Keratinocyte (primary cell): ENCODE results near the gene CAPN1. TPM values are rescaled to one million over a fixed set of nuclear protein-coding genes. Genes with fewer than 3 reads are reported as not detected.

Source experiments
- DNase-seq: peaks from one replicate; pipeline ENCODE4 v3.0.0-alpha.2; 2011; ENCODE audit warnings: low read depth, missing footprints, low spot score
- FAIRE-seq: peaks from 2 replicates; lab custom pipeline; 2011; peaks lifted over from hg19 to GRCh38; lab: Jason Lieb, UNC
- H2AFZ ChIP-seq: 2 replicates; pipeline ENCODE4 v1.6.0; 2012; ENCODE audit warnings: low read length, control low read depth, inconsistent platforms; ENCODE audit not compliant: control insufficient read depth
- H3K27ac ChIP-seq: 2 replicates; pipeline ENCODE4 v1.5.1; 2011; ENCODE audit warnings: low read length; ENCODE audit not compliant: control insufficient read depth, insufficient read depth
- H3K27me3 ChIP-seq: 3 replicates; pipeline ENCODE4 v1.6.0; 2011; ENCODE audit warnings: low read length; ENCODE audit not compliant: control insufficient read depth, insufficient read depth; ENCODE audit errors: extremely low read depth
- H3K36me3 ChIP-seq, 2 experiments: 2 replicates in 1 of 2; 3 replicates in 1 of 2; pipeline ENCODE4 v1.5.1; 2011; ENCODE audit warnings: low read length in 2 of 2, mild to moderate bottlenecking in 1 of 2; ENCODE audit not compliant: control insufficient read depth in 2 of 2, insufficient read depth in 2 of 2; ENCODE audit errors: extremely low read depth in 1 of 2
- H3K4me1 ChIP-seq: 3 replicates; pipeline ENCODE4 v1.5.1; 2011; ENCODE audit warnings: low read length; ENCODE audit not compliant: control insufficient read depth, insufficient read depth; ENCODE audit errors: extremely low read depth
- H3K4me2 ChIP-seq: 3 replicates; pipeline ENCODE4 v1.6.0; 2011; ENCODE audit warnings: low read depth, low read length; ENCODE audit not compliant: control insufficient read depth, insufficient read depth; ENCODE audit errors: extremely low read depth
- H3K4me3 ChIP-seq, 3 experiments: fragments of 200-600 bp in 1 of 3; sonication (generic) in 1 of 3; 2 replicates in 2 of 3; 3 replicates in 1 of 3; pipeline ENCODE4 v1.5.1; 2011 to 2016; ENCODE audit warnings: low read length in 3 of 3, mild to moderate bottlenecking in 3 of 3, control low read depth in 2 of 3, inconsistent platforms in 1 of 3, low read depth in 1 of 3, mixed read lengths in 1 of 3, mixed run types in 1 of 3, moderate library complexity in 1 of 3; ENCODE audit not compliant: control insufficient read depth in 2 of 3, insufficient read depth in 2 of 3; ENCODE audit errors: extremely low read depth in 1 of 3
- H3K79me2 ChIP-seq: 2 replicates; pipeline ENCODE4 v1.6.0; 2012; ENCODE audit warnings: low read length; ENCODE audit not compliant: control insufficient read depth, insufficient read depth
- H3K9ac ChIP-seq: 3 replicates; pipeline ENCODE4 v1.6.0; 2011; ENCODE audit warnings: low read length; ENCODE audit not compliant: control insufficient read depth, insufficient read depth; ENCODE audit errors: extremely low read depth
- H3K9me1 ChIP-seq: 3 replicates; pipeline ENCODE4 v1.6.0; 2011; ENCODE audit warnings: low read length; ENCODE audit not compliant: control insufficient read depth, insufficient read depth; ENCODE audit errors: extremely low read depth
- H3K9me3 ChIP-seq: 2 replicates; pipeline ENCODE4 v1.5.1; 2012; ENCODE audit warnings: low read depth, low read length; ENCODE audit not compliant: control insufficient read depth
- H4K20me1 ChIP-seq: 3 replicates; pipeline ENCODE4 v1.6.0; 2011; ENCODE audit warnings: low read length; ENCODE audit not compliant: control insufficient read depth, insufficient read depth; ENCODE audit errors: extremely low read depth
- CTCF ChIP-seq, 3 experiments: IDR thresholded peaks in 1 of 3; conservative IDR thresholded peaks in 1 of 3; optimal IDR thresholded peaks in 1 of 3; 2 replicates in 2 of 3; 3 replicates in 1 of 3; pipeline versions ENCODE3 to v1.5.1; 2011; ENCODE audit warnings: low read length in 3 of 3, mild to moderate bottlenecking in 3 of 3, moderate library complexity in 2 of 3, control low read depth in 1 of 3, inconsistent platforms in 1 of 3; ENCODE audit not compliant: insufficient read depth in 2 of 3; ENCODE audit errors: extremely low read depth in 1 of 3
- EZH2 ChIP-seq: IDR thresholded peaks from one replicate; pipeline ENCODE4 v1.6.1; 2012; ENCODE audit warnings: inconsistent platforms, mild to moderate bottlenecking, low read length, moderate library complexity
- dilution Hi-C: fragments of 300-500 bp; cut with MboI; formaldehyde crosslinking; loops from one replicate; pipeline ENCODE4 v1.7.0; 2020; ENCODE audit warnings: low sequenced_read_pairs; ENCODE audit not compliant: extremely low pct_ligation_motif_present
- polyA plus RNA-seq, 5 experiments: library from polyadenylated mRNA; depleted of rRNA in 3 of 5; stranded (reverse) in 3 of 5; stranded (forward) in 1 of 5; unstranded in 1 of 5; fragments of >200 nt; gene quantifications; 1 replicate in 1 of 5; 2 replicates in 3 of 5; 3 replicates in 1 of 5; pipeline versions ENCODE4 v1.2.1 to v1.2.3, GENCODE V29; 2011 to 2012; ENCODE audit warnings: missing spikeins in 2 of 5, low read depth in 1 of 5, low replicate concordance in 1 of 5

Gene CAPN1
- polyA plus RNA-seq, 1 donor (not counting 4 experiments of a cell fraction or from before 2014, with no cell fraction given) = 250 TPM

DNA sequence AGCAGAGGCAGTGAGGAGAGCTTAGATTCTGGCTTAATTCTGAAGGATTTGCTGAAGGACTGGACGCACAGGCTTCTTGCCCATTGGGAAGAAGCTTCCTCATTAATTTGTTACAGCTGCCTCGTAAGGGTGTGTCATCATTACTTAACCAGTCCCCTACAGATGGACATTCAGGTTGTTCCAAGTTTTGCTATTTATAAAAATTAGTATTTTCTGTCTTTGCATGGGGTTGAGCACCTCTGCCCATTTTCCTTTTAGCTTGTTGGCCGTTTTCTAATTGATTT, 38.1 kb downstream of the CAPN1 start:
- no peaks in the 10 kb centered on the region for H3K9me1 ChIP-seq
- H4K20me1 ChIP-seq = no peaks in the 10 kb centered on the region
- H3K9me3 ChIP-seq = no peaks in the 10 kb centered on the region
- TF ChIP-seq CTCF (optimal IDR thresholded peaks at IDR 0.05 in 1 of 3, IDR thresholded peaks at IDR 0.05 in 1 of 3, conservative IDR thresholded peaks at IDR 0.05 in 1 of 3; ENCODE audit: extremely low read depth in 1 of 3, insufficient read depth in 2 of 3, low read length in 3 of 3) (no peak), EZH2 (no peak)
- FAIRE-seq (no peak), DNase-seq (no peak)
- no peaks in the 10 kb centered on the region for H3K27me3 ChIP-seq
- peaks cover 3% of the 10 kb centered on the region for H3K4me1 ChIP-seq
- H3K27ac ChIP-seq = no peak overlapping the region
- H2AFZ ChIP-seq = no peak overlapping the region
- H3K9ac ChIP-seq = no peak overlapping the region
- no peaks in the 10 kb centered on the region for H3K79me2 ChIP-seq
- dilution Hi-C loops = no loop called here
- peaks cover 0 to 19% of the 10 kb centered on the region in 2 experiments for H3K36me3 ChIP-seq
- H3K4me2 ChIP-seq = no peak overlapping the region
- no peak overlapping the region for H3K4me3 ChIP-seq

GRCh38 chr11:65221026-65221425, 39.3 kb downstream of the CAPN1 start:
- Histone ChIP-seq H3K79me2 (no peaks in the 10 kb centered on the region), H3K4me1 (peaks cover 13% of the 10 kb centered on the region), H3K4me3 (no peak overlapping the region), H3K27me3 (no peaks in the 10 kb centered on the region), H3K9me1 (no peaks in the 10 kb centered on the region), H3K9ac (no peak overlapping the region), H3K36me3 (peaks cover 0 to 19% of the 10 kb centered on the region in 2 experiments), H3K9me3 (no peaks in the 10 kb centered on the region), H2AFZ (no peak overlapping the region), H3K27ac (no peak overlapping the region), H3K4me2 (no peak overlapping the region), H4K20me1 (no peaks in the 10 kb centered on the region)
- TF ChIP-seq CTCF (optimal IDR thresholded peaks at IDR 0.05 in 1 of 3, IDR thresholded peaks at IDR 0.05 in 1 of 3, conservative IDR thresholded peaks at IDR 0.05 in 1 of 3; ENCODE audit: extremely low read depth in 1 of 3, insufficient read depth in 2 of 3, low read length in 3 of 3) (no peak), EZH2 (no peak)
- DNase-seq = no peak
- FAIRE-seq = no peak
- dilution Hi-C loops = no loop called here
